HepG2 (cell line): Measurements from ENCODE around the gene JPH4. TPM values are rescaled to one million over a fixed set of nuclear protein-coding genes. Genes with fewer than 3 reads are reported as not detected.
A peak's percentile ranks its signal among the peaks of the same experiment; 100 is the strongest.

Experiments used
- ATAC-seq: fragments of 200-7000 bp; cut with Tn5 transposase; 3 replicates; pipeline ENCODE4 v1.9.1; 2020; ENCODE audit warnings: mild to moderate bottlenecking, moderate library complexity
- BruUV-seq: library from RNA; stranded (reverse); fragments of 400-500 nt; replicated peaks from 2 replicates; lab custom pipeline; 2021; lab: Mats Ljungman, UMichigan
- CTCF ChIA-PET: fragments of 300-600 bp; formaldehyde crosslinking; extraction: SDS; loops from one replicate; lab custom pipeline; 2021; ENCODE audit warnings: low total read pairs, inconsistent platforms, low intra/inter-chr PET ratio; lab: Yijun Ruan, JAX
- POLR2A ChIA-PET: fragments of 350-600 bp; sonication (Branson Sonifier 250); formaldehyde crosslinking; loops from one replicate; lab custom pipeline; 2020; ENCODE audit warnings: antibody characterized with exemption, inconsistent platforms; lab: Yijun Ruan, JAX
- DNase-seq: peaks from one replicate; pipeline ENCODE4 v3.0.0-alpha.2; 2015; ENCODE audit warnings: low spot score
- FAIRE-seq: peaks from 3 replicates; lab custom pipeline; 2011; peaks lifted over from hg19 to GRCh38; lab: Jason Lieb, UNC
- H2AFZ ChIP-seq: one replicate; pipeline ENCODE4 v1.6.1; 2011; ENCODE audit warnings: low read length, inconsistent platforms
- H3K27ac ChIP-seq: fragments of 300-600 bp; 3 replicates; pipeline ENCODE4 v1.8.0; 2011; ENCODE audit warnings: mixed run types, mild to moderate bottlenecking, mixed read lengths, low read length, inconsistent platforms; ENCODE audit not compliant: insufficient read depth; ENCODE audit errors: extremely low read length
- H3K27me3 ChIP-seq, 2 experiments: fragments of 200-600 bp in 1 of 2; 2 replicates in 1 of 2; 3 replicates in 1 of 2; pipeline versions ENCODE4 v1.6.0 to v1.8.0; 2011; ENCODE audit warnings: low read length in 2 of 2, mild to moderate bottlenecking in 2 of 2, moderate library complexity in 2 of 2, inconsistent platforms in 1 of 2; ENCODE audit not compliant: insufficient read depth in 2 of 2, control insufficient read depth in 1 of 2
- H3K36me3 ChIP-seq, 2 experiments: fragments of 200-600 bp in 1 of 2; replicated peaks in 1 of 2; 2 replicates in 1 of 2; 3 replicates in 1 of 2; pipeline versions ENCODE4 v1.5.1 to v1.8.0; 2011; ENCODE audit warnings: low read length in 2 of 2, inconsistent platforms in 1 of 2; ENCODE audit not compliant: insufficient read depth in 2 of 2, control insufficient read depth in 1 of 2
- H3K4me1 ChIP-seq: 2 replicates; pipeline ENCODE4 v1.5.1; 2012; ENCODE audit warnings: low read length, inconsistent platforms; ENCODE audit not compliant: insufficient read depth
- H3K4me2 ChIP-seq: 2 replicates; pipeline ENCODE4 v1.6.0; 2011; ENCODE audit warnings: low read depth, low read length, inconsistent platforms
- H3K4me3 ChIP-seq, 3 experiments: fragments of 200-600 bp in 1 of 3; sonication (generic), shearing (Covaris generic) in 1 of 3; replicated peaks in 1 of 3; 2 replicates each; pipeline ENCODE4 v1.5.1; 2011 to 2016; ENCODE audit warnings: low read length in 3 of 3, inconsistent platforms in 2 of 3, low read depth in 2 of 3, mild to moderate bottlenecking in 2 of 3, control low read depth in 1 of 3, mixed read lengths in 1 of 3; ENCODE audit not compliant: insufficient read depth in 1 of 3
- H3K79me2 ChIP-seq: one replicate; pipeline ENCODE4 v1.6.1; 2011; ENCODE audit warnings: low read length, inconsistent platforms; ENCODE audit not compliant: insufficient read depth
- H3K9ac ChIP-seq: 2 replicates; pipeline ENCODE4 v1.6.0; 2011; ENCODE audit warnings: mild to moderate bottlenecking, low read depth, low read length, inconsistent platforms; ENCODE audit not compliant: insufficient read depth
- H3K9me3 ChIP-seq: 2 replicates; pipeline ENCODE4 v1.5.1; 2012; ENCODE audit warnings: mild to moderate bottlenecking, low read length
- H4K20me1 ChIP-seq: 2 replicates; pipeline ENCODE4 v1.6.0; 2011; ENCODE audit warnings: inconsistent platforms, mild to moderate bottlenecking, low read length, moderate library complexity; ENCODE audit not compliant: insufficient read depth
- BCL6 ChIP-seq: IDR thresholded peaks from 2 replicates; pipeline ENCODE4 v1.6.1; 2016; ENCODE audit warnings: missing genetic modification reagents, missing compliant biosample characterization
- HNF4G ChIP-seq, 2 experiments: sonication (generic) in 1 of 2; formaldehyde crosslinking in 1 of 2; IDR thresholded peaks; 2 replicates each; pipeline versions ENCODE4 v1.4.0 to v1.6.1; 2011 to 2020; ENCODE audit warnings: borderline replicate concordance in 2 of 2, low read depth in 2 of 2, mild to moderate bottlenecking in 2 of 2, low read length in 1 of 2, missing genetic modification reagents in 1 of 2, moderate library complexity in 1 of 2
- MTA1 ChIP-seq: sonication (generic); formaldehyde crosslinking; IDR thresholded peaks from 2 replicates; pipeline ENCODE4 v1.4.0; 2020; ENCODE audit warnings: missing genetic modification reagents, mild to moderate bottlenecking, borderline replicate concordance
- RBAK ChIP-seq: sonication (generic); formaldehyde crosslinking; IDR thresholded peaks from 2 replicates; pipeline ENCODE4 v1.5.1; 2020; ENCODE audit warnings: mild to moderate bottlenecking, missing genetic modification reagents
- SMAD1 ChIP-seq: sonication (generic); formaldehyde crosslinking; IDR thresholded peaks from 2 replicates; pipeline ENCODE4 v1.4.0; 2020; ENCODE audit warnings: missing genetic modification reagents, low read depth, mild to moderate bottlenecking, borderline replicate concordance
- SOX13 ChIP-seq, 3 experiments: fragments of 450-650 bp in 1 of 3; sonication (generic) in 1 of 3; formaldehyde crosslinking in 1 of 3; IDR thresholded peaks in 2 of 3; conservative IDR thresholded peaks in 1 of 3; 2 replicates each; pipeline versions ENCODE4 v1.5.0 to v1.6.1; 2016 to 2020; ENCODE audit warnings: antibody characterized with exemption in 1 of 3, mild to moderate bottlenecking in 1 of 3, missing compliant biosample characterization in 1 of 3, missing genetic modification reagents in 1 of 3, moderate library complexity in 1 of 3
- TBL1XR1 ChIP-seq: fragments of 150-350 bp; IDR thresholded peaks from 2 replicates; pipeline ENCODE4 v1.6.1; 2014; ENCODE audit warnings: borderline replicate concordance, low read length; ENCODE audit not compliant: partially characterized antibody
- TCF12 ChIP-seq, 2 experiments: fragments of 450-650 bp in 1 of 2; sonication (generic) in 1 of 2; formaldehyde crosslinking in 1 of 2; IDR thresholded peaks; 2 replicates each; pipeline versions ENCODE4 v1.6.1 to v1.8.0; 2017 to 2022; ENCODE audit warnings: antibody characterized with exemption in 1 of 2, mild to moderate bottlenecking in 1 of 2, missing genetic modification reagents in 1 of 2, moderate library complexity in 1 of 2
- ZBTB7B ChIP-seq: sonication (generic); formaldehyde crosslinking; IDR thresholded peaks from 2 replicates; pipeline ENCODE4 v1.4.0; 2020; ENCODE audit warnings: missing genetic modification reagents
- ZNF570 ChIP-seq: sonication (generic); formaldehyde crosslinking; IDR thresholded peaks from 2 replicates; pipeline ENCODE4 v1.4.0; 2020; ENCODE audit warnings: mild to moderate bottlenecking, missing genetic modification reagents, borderline replicate concordance
- ZNF616 ChIP-seq: sonication (generic); formaldehyde crosslinking; IDR thresholded peaks from 2 replicates; pipeline ENCODE4 v1.5.0; 2020; ENCODE audit warnings: low read depth, mild to moderate bottlenecking, missing genetic modification reagents
- ZNF652 ChIP-seq: IDR thresholded peaks from 2 replicates; pipeline ENCODE4 v1.6.1; 2016; ENCODE audit warnings: low read depth, borderline replicate concordance
- ZNF790 ChIP-seq: sonication (generic); formaldehyde crosslinking; IDR thresholded peaks from 2 replicates; pipeline ENCODE4 v1.8.0; 2022; ENCODE audit warnings: missing genetic modification reagents, mild to moderate bottlenecking, borderline replicate concordance
- ZSCAN31 ChIP-seq: sonication (generic); formaldehyde crosslinking; IDR thresholded peaks from 2 replicates; pipeline ENCODE4 v1.5.0; 2020; ENCODE audit warnings: low read depth, mild to moderate bottlenecking, missing genetic modification reagents
- WGBS: methylation state at CpG from one replicate; pipeline ENCODE4 v1.1.6; 2017; ENCODE audit warnings: low lambda C conversion rate; 5-methylcytosine and 5-hydroxymethylcytosine counted together
- in situ Hi-C: cut with HindIII; loops from 2 replicates; pipeline ENCODE4 v1.10.0; 2017; ENCODE audit warnings: low pct_unique_long_range_greater_than_20kb; ENCODE audit not compliant: extremely low pct_ligation_motif_present
- intact Hi-C: fragments of 100-400 bp; cut with micrococcal nuclease; formaldehyde crosslinking; loops from one replicate; pipeline ENCODE4 v1.10.0; 2022; ENCODE audit not compliant: unreplicated experiment
- polyA plus RNA-seq, 8 experiments: library from polyadenylated mRNA; depleted of rRNA in 3 of 8; stranded (reverse) in 7 of 8; unstranded in 1 of 8; fragments of >200 nt; fragmentation: Illumina TruSeq in 4 of 8; extraction: Trizol in 4 of 8; gene quantifications; 2 replicates each; pipeline versions ENCODE4 v1.2.1 to v1.2.3, GENCODE V29; 2011 to 2016; ENCODE audit warnings: low read depth in 4 of 8, missing spikeins in 1 of 8, mixed read lengths in 1 of 8; ENCODE audit not compliant: insufficient read depth in 1 of 8
- total RNA-seq, 5 experiments: library from RNA; depleted of rRNA; stranded (reverse); fragments of >200 nt; fragmentation: Illumina TruSeq; extraction: Trizol; gene quantifications; 2 replicates each; pipeline ENCODE4 v1.2.3, GENCODE V29; 2016; ENCODE audit warnings: low read depth in 1 of 5
- TF ChIP-seq, protein P1 (sequence below): sonication (generic); formaldehyde crosslinking; IDR thresholded peaks from 2 replicates; pipeline ENCODE4 v1.4.0; 2020; ENCODE audit warnings: missing genetic modification reagents, borderline replicate concordance
- TF ChIP-seq, protein P2 (sequence below): sonication (generic); formaldehyde crosslinking; IDR thresholded peaks from 2 replicates; pipeline ENCODE4 v1.4.0; 2020; ENCODE audit warnings: missing genetic modification reagents
- TF ChIP-seq, protein P3 (sequence below): sonication (generic); formaldehyde crosslinking; IDR thresholded peaks from 2 replicates; pipeline ENCODE4 v1.8.0; 2022; ENCODE audit warnings: missing genetic modification reagents, mild to moderate bottlenecking, moderate library complexity, borderline replicate concordance

Gene JPH4
- total and polyA plus RNA-seq, 2 of the 13 experiments (the other 11 are each of a cell fraction or from before 2014, with no cell fraction given): 0.08 to 0.22 TPM

DNA sequence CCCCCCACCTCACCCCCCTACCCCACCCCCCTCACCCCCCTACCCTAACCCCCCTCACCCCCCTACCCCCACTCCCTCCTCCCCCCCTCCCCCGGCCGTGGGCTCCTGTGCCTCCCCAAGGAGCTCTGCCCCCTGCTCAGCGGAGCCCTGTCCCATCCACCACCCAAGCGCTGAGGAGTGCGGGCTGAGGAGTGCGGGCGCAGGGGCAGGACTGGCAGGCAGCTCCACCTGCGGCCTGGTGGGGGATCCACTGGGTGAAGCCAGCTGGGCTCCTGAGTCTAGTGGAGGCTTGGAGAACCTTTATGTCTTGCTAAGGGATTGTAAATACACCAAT is 2.3 kb upstream of the JPH4 start:
- DNase-seq (no peak), ATAC-seq (peak; percentile 7), FAIRE-seq (no peak)
- in situ Hi-C loops (no loop called here), intact Hi-C loops (loop anchor here (1.0 to 10.0 kb wide), 3 partner anchors 13 to 854 kb away; partner anchors contain the start of gene DHRS2)
- ChIA-PET POLR2A (interaction anchor here (0.6 to 8.8 kb wide), 25 partner anchors 9 to 581 kb away, joined by 3 to 924 read pairs (median 5); partner anchors contain the start of genes AP1G2, BCL2L2, DHRS2 and DHRS4), CTCF (no interaction called here)
- BruUV-seq: no TSS peak
- H3K27ac ChIP-seq: peak overlapping the region; percentile 78
- no peaks in the 10 kb centered on the region for H3K79me2 ChIP-seq
- no peaks in the 10 kb centered on the region for H3K27me3 ChIP-seq
- H4K20me1 ChIP-seq: no peaks in the 10 kb centered on the region
- no peak overlapping the region for H3K4me3 ChIP-seq
- no peak overlapping the region for H2AFZ ChIP-seq
- 56% methylated on average over 8 of the region's 8 CpGs for WGBS
- no peaks in the 10 kb centered on the region for H3K36me3 ChIP-seq
- no peak overlapping the region for H3K4me2 ChIP-seq
- H3K9me3 ChIP-seq: no peaks in the 10 kb centered on the region
- peaks cover 39% of the 10 kb centered on the region for H3K4me1 ChIP-seq
- H3K9ac ChIP-seq: no peak overlapping the region
- TF ChIP-seq, protein P1, sequence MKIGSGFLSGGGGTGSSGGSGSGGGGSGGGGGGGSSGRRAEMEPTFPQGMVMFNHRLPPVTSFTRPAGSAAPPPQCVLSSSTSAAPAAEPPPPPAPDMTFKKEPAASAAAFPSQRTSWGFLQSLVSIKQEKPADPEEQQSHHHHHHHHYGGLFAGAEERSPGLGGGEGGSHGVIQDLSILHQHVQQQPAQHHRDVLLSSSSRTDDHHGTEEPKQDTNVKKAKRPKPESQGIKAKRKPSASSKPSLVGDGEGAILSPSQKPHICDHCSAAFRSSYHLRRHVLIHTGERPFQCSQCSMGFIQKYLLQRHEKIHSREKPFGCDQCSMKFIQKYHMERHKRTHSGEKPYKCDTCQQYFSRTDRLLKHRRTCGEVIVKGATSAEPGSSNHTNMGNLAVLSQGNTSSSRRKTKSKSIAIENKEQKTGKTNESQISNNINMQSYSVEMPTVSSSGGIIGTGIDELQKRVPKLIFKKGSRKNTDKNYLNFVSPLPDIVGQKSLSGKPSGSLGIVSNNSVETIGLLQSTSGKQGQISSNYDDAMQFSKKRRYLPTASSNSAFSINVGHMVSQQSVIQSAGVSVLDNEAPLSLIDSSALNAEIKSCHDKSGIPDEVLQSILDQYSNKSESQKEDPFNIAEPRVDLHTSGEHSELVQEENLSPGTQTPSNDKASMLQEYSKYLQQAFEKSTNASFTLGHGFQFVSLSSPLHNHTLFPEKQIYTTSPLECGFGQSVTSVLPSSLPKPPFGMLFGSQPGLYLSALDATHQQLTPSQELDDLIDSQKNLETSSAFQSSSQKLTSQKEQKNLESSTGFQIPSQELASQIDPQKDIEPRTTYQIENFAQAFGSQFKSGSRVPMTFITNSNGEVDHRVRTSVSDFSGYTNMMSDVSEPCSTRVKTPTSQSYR (CRISPR knock-in tag): peak; percentile 35; the same call in 1 of the 2 replicates
- TF ChIP-seq ZBTB7B (CRISPR knock-in tag) (no peak), TBL1XR1 (no peak), HNF4G (IDR thresholded peaks at IDR 0.05; ENCODE audit: borderline replicate concordance, low read depth, low read length) (0 out of 2 replicates have a peak, but pooled peaks have one; percentile 1), HNF4G (CRISPR knock-in tag; IDR thresholded peaks at IDR 0.05; ENCODE audit: borderline replicate concordance, low read depth) (no peak), ZNF616 (0 out of 2 replicates have a peak, but pooled peaks have one; percentile 8), ZNF570 (CRISPR knock-in tag) (no peak), SOX13 (IDR thresholded peaks at IDR 0.05) (no peak), SOX13 (CRISPR knock-in tag; conservative IDR thresholded peaks at IDR 0.05 in 1 of 2, IDR thresholded peaks at IDR 0.05 in 1 of 2) (peak in 1 of 2 experiments; percentile 36; a peak in 1 of 4 replicates), ZNF790 (CRISPR knock-in tag) (no peak), RBAK (CRISPR knock-in tag) (no peak), ZSCAN31 (CRISPR knock-in tag) (peak; percentile 26; the same call in 1 of the 2 replicates), SMAD1 (CRISPR knock-in tag) (no peak), TCF12 (IDR thresholded peaks at IDR 0.05) (no peak), TCF12 (CRISPR knock-in tag; IDR thresholded peaks at IDR 0.05) (no peak), MTA1 (CRISPR knock-in tag) (0 out of 2 replicates have a peak, but pooled peaks have one; percentile 45), BCL6 (peak; percentile 32; the same call in 1 of the 2 replicates), ZNF652 (CRISPR knock-in tag) (no peak)
- TF ChIP-seq, protein P2, sequence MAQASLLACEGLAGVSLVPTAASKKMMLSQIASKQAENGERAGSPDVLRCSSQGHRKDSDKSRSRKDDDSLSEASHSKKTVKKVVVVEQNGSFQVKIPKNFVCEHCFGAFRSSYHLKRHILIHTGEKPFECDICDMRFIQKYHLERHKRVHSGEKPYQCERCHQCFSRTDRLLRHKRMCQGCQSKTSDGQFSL (CRISPR knock-in tag): 0 out of 2 replicates have a peak, but pooled peaks have one; percentile 4
- TF ChIP-seq, protein P3, sequence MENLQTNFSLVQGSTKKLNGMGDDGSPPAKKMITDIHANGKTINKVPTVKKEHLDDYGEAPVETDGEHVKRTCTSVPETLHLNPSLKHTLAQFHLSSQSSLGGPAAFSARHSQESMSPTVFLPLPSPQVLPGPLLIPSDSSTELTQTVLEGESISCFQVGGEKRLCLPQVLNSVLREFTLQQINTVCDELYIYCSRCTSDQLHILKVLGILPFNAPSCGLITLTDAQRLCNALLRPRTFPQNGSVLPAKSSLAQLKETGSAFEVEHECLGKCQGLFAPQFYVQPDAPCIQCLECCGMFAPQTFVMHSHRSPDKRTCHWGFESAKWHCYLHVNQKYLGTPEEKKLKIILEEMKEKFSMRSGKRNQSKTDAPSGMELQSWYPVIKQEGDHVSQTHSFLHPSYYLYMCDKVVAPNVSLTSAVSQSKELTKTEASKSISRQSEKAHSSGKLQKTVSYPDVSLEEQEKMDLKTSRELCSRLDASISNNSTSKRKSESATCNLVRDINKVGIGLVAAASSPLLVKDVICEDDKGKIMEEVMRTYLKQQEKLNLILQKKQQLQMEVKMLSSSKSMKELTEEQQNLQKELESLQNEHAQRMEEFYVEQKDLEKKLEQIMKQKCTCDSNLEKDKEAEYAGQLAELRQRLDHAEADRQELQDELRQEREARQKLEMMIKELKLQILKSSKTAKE (CRISPR knock-in tag): 0 out of 2 replicates have a peak, but pooled peaks have one; percentile 40
